GM12891 (cell line): ENCODE measurements around the gene ELF4.

Experiments used
- POLR2A ChIP-seq: IDR thresholded peaks from 2 replicates; pipeline ENCODE4 v1.6.1; 2011; ENCODE audit warnings: low read depth, low read length, control low read depth
- TAF1 ChIP-seq: IDR thresholded peaks from 2 replicates; pipeline ENCODE4 v1.6.1; 2011; ENCODE audit warnings: low read depth, low read length, control low read depth

DNA sequence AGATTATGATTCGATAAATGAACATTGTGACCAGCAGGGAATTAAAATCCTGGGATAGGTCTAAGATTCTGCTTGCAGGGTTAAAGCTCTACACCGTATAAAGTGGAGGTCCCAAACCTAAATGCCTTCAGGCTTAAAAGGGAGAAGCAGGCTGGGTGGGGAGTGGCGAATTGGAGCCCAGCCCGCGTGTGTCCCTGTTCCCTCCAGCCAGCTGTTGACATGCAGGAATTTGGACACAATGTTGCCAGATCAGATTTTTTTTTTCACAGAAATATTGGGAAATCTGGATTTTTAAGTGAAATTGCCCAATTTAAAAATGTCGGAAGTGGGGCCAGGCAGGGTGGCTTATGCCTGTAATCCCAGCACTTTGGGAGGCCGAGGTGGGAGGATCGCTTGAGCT is 60.5 kb downstream of the ELF4 start:
- TF ChIP-seq POLR2A, result no peak
- no peak for TF ChIP-seq TAF1
